T-helper 2 cell (primary cell): ENCODE results near the gene PPP1R16B.

Source experiments
- DNase-seq, 5 experiments: peaks; one replicate each; pipeline versions ENCODE4 v3.0.0 to v3.0.0-alpha.2; 2012 to 2022

PPP1R16B gene

GRCh38 chr20:38880952-38881735 lies 75.6 kb downstream of the PPP1R16B start:
- no peak for DNase-seq

GRCh38 chr20:38881806-38882440 lies 76.4 kb downstream of the PPP1R16B start:
- no peak for DNase-seq

- DNase-seq, result no peak
Measured at GRCh38 chr20:38882600-38882999, 77.1 kb downstream of the PPP1R16B start.

GRCh38 chr20:38883081-38883980 lies 77.8 kb downstream of the PPP1R16B start:
- peak in 1 of 5 experiments; percentile 21 for DNase-seq

GRCh38 chr20:38883981-38884733 lies 78.7 kb downstream of the PPP1R16B start:
- no peak for DNase-seq

- DNase-seq, result no peak
Measured at GRCh38 chr20:38885357-38885756, 79.9 kb downstream of the PPP1R16B start.

GRCh38 chr20:38888059-38888831 lies 82.7 kb downstream of the PPP1R16B start:
- no peak for DNase-seq

- no peak for DNase-seq
Measured at GRCh38 chr20:38889050-38889449, 83.6 kb downstream of the PPP1R16B start.

- no peak for DNase-seq
Measured at GRCh38 chr20:38889792-38890496, 84.4 kb downstream of the PPP1R16B start.

GRCh38 chr20:38890497-38890818 lies 85.0 kb downstream of the PPP1R16B start:
- DNase-seq, result peak in 1 of 5 experiments; percentile 17

- no peak for DNase-seq
Measured at GRCh38 chr20:38892091-38892981, 86.8 kb downstream of the PPP1R16B start.

GRCh38 chr20:38893056-38893564 lies 87.6 kb downstream of the PPP1R16B start:
- DNase-seq, result peak in 1 of 5 experiments; percentile 20

- peak; percentile 66 to 78 (median 73) for DNase-seq
Measured at GRCh38 chr20:38893565-38894090, 88.1 kb downstream of the PPP1R16B start.

- no peak for DNase-seq
Measured at GRCh38 chr20:38894091-38894847, 88.8 kb downstream of the PPP1R16B start.

- DNase-seq, result no peak
Measured at GRCh38 chr20:38895098-38895949, 89.8 kb downstream of the PPP1R16B start.

GRCh38 chr20:38896009-38896594 lies 90.6 kb downstream of the PPP1R16B start:
- DNase-seq, result no peak

- DNase-seq, result no peak
Measured at GRCh38 chr20:38897267-38897666, 91.8 kb downstream of the PPP1R16B start.
